ENCODE results near the gene RPL35A. TPM values are rescaled to one million over a fixed set of nuclear protein-coding genes. Genes with fewer than 3 reads are reported as not detected.
A peak's percentile ranks its signal among the peaks of the same experiment; 100 is the strongest.
"Not testable (repeated sequence)": the region's sequence is repeated elsewhere in the genome, so short reads cannot be mapped to it uniquely, and the experiment has no call there.

The RPL35A gene
- total RNA-seq, 1 donor from 2014 or later = 724 TPM

- intact Hi-C loops (cut with DNase I) = no loop called here
- DNase-seq (ENCODE audit: low spot score) (no peak), ATAC-seq (no peak)
Measured at GRCh38 chr3:197949191-197949777, 706 bp upstream of the RPL35A start.

- intact Hi-C loops (cut with DNase I) = loop anchor here (5.0 kb wide), 2 partner anchors 203 to 1433 kb away; partner anchors contain the start of genes FYTTD1 and SMCO1
- DNase-seq (ENCODE audit: low spot score) (no peak), ATAC-seq (no peak)
Measured at GRCh38 chr3:197950677-197951061, 679 bp downstream of the RPL35A start.

- ATAC-seq = no peak
- DNase-seq (ENCODE audit: low spot score) = no peak
- intact Hi-C loops (cut with DNase I) = loop anchor here (5.0 kb wide), 2 partner anchors 204 to 1434 kb away; partner anchors contain the start of genes FYTTD1 and SMCO1
Measured at GRCh38 chr3:197951392-197951990, 1.5 kb downstream of the RPL35A start.

- ATAC-seq = no peak
- DNase-seq (ENCODE audit: low spot score) = no peak
Measured at GRCh38 chr3:197952440-197952839, 2.5 kb downstream of the RPL35A start.

GRCh38 chr3:197953325-197953724 is 3.3 kb downstream of the RPL35A start:
- ATAC-seq = no peak
- intact Hi-C loops (cut with DNase I) = loop anchor here (5.0 kb wide), 2 partner anchors 206 to 1436 kb away; partner anchors contain the start of genes FYTTD1 and SMCO1

More at GRCh38 chr3:197952440-197952839, 2.5 kb downstream of the RPL35A start:
- intact Hi-C loops (cut with DNase I) = loop anchor here (5.0 kb wide), 2 partner anchors 205 to 1435 kb away; partner anchors contain the start of genes FYTTD1 and SMCO1

GRCh38 chr3:197953881-197954280 is 3.9 kb downstream of the RPL35A start:
- no peak for ATAC-seq
- intact Hi-C loops (cut with DNase I) = loop anchor here (5.0 kb wide), 2 partner anchors 207 to 1437 kb away; partner anchors contain the start of genes FYTTD1 and SMCO1
- DNase-seq (ENCODE audit: low spot score) = no peak

More at GRCh38 chr3:197953325-197953724, 3.3 kb downstream of the RPL35A start:
- no peak for DNase-seq (ENCODE audit: low spot score)

- no peak for ATAC-seq
- no peak for DNase-seq (ENCODE audit: low spot score)
- intact Hi-C loops (cut with DNase I) = no loop called here
Measured at GRCh38 chr3:197955892-197956477, 6.0 kb downstream of the RPL35A start.

GRCh38 chr3:197956626-197956988 is 6.6 kb downstream of the RPL35A start:
- intact Hi-C loops (cut with DNase I) = no loop called here
- ATAC-seq (no peak), DNase-seq (ENCODE audit: low spot score) (no peak)

- DNase-seq (ENCODE audit: low spot score) (no peak), ATAC-seq (no peak)
- intact Hi-C loops (cut with DNase I) = no loop called here
Measured at GRCh38 chr3:197957790-197958133, 7.8 kb downstream of the RPL35A start.

GRCh38 chr3:197958346-197958745 is 8.4 kb downstream of the RPL35A start:
- intact Hi-C loops (cut with DNase I) = no loop called here

GRCh38 chr3:197958848-197959247 is 8.9 kb downstream of the RPL35A start:
- ATAC-seq; DNase-seq (ENCODE audit: low spot score); intact Hi-C loops (cut with DNase I): not testable (repeated sequence)

More at GRCh38 chr3:197958346-197958745, 8.4 kb downstream of the RPL35A start:
- no peak for ATAC-seq
- DNase-seq (ENCODE audit: low spot score) = no peak

GRCh38 chr3:197959500-197959890 is 9.5 kb downstream of the RPL35A start:
- DNase-seq (ENCODE audit: low spot score) (no peak), ATAC-seq (no peak)
- intact Hi-C loops (cut with DNase I) = no loop called here

- intact Hi-C loops (cut with DNase I) = no loop called here
- ATAC-seq = peak; percentile 99
Measured at GRCh38 chr3:197959891-197960693, 10.1 kb downstream of the RPL35A start, which contains the start of gene LMLN. LMLN (plus strand) TSS chr3:197960217; CDS start chr3:197960246, 29 bp downstream.

GRCh38 chr3:197960694-197961581 is 10.9 kb downstream of the RPL35A start:
- ATAC-seq = no peak
- intact Hi-C loops (cut with DNase I) = no loop called here
- DNase-seq (ENCODE audit: low spot score) = no peak

More at GRCh38 chr3:197959891-197960693, 10.1 kb downstream of the RPL35A start, which contains the start of gene LMLN:
- peak; percentile 97 for DNase-seq (ENCODE audit: low spot score)

- DNase-seq (ENCODE audit: low spot score) = no peak
- intact Hi-C loops (cut with DNase I) = no loop called here
- no peak for ATAC-seq
Measured at GRCh38 chr3:197961582-197961945, 11.6 kb downstream of the RPL35A start.

- no peak for DNase-seq (ENCODE audit: low spot score)
- intact Hi-C loops (cut with DNase I) = no loop called here
- ATAC-seq = no peak
Measured at GRCh38 chr3:197963019-197963637, 13.1 kb downstream of the RPL35A start.

GRCh38 chr3:197967337-197967989 is 17.5 kb downstream of the RPL35A start:
- not testable (repeated sequence) for ATAC-seq

More at GRCh38 chr3:197967337-197967989, 17.5 kb downstream of the RPL35A start:
- DNase-seq (ENCODE audit: low spot score); intact Hi-C loops (cut with DNase I): not testable (repeated sequence)
